IPS-15b (cell line): Measurements from ENCODE around the gene IPO4.
A peak's percentile ranks its signal among the peaks of the same experiment; 100 is the strongest.

ENCODE experiments used
- H3K27me3 ChIP-seq: one replicate; pipeline ENCODE4 v1.6.1; 2013; ENCODE audit warnings: low read length; ENCODE audit not compliant: control insufficient read depth, insufficient read depth
- H3K36me3 ChIP-seq: one replicate; pipeline ENCODE4 v1.6.1; 2013; ENCODE audit warnings: low read length; ENCODE audit not compliant: control insufficient read depth, insufficient read depth
- H3K4me1 ChIP-seq: one replicate; pipeline ENCODE4 v1.6.1; 2013; ENCODE audit warnings: mild to moderate bottlenecking, low read length; ENCODE audit not compliant: control insufficient read depth, insufficient read depth
- H3K4me3 ChIP-seq: one replicate; pipeline ENCODE4 v1.5.1; 2013; ENCODE audit warnings: low read depth, low read length
- H3K9ac ChIP-seq: one replicate; pipeline ENCODE4 v1.6.1; 2013; ENCODE audit warnings: low read depth, mild to moderate bottlenecking, low read length
- H3K9me3 ChIP-seq: one replicate; pipeline ENCODE4 v1.6.1; 2013; ENCODE audit warnings: mild to moderate bottlenecking, low read length; ENCODE audit not compliant: control insufficient read depth, insufficient read depth

IPO4 gene

GRCh38 chr14:24160499-24160849 lies 28.1 kb downstream of the IPO4 start:
- no peaks in the 10 kb centered on the region for H3K27me3 ChIP-seq
- H3K36me3 ChIP-seq: peaks cover 50% of the 10 kb centered on the region
- H3K4me3 ChIP-seq: no peak overlapping the region
- no peaks in the 10 kb centered on the region for H3K9me3 ChIP-seq
- H3K4me1 ChIP-seq: peaks cover 3% of the 10 kb centered on the region
- H3K9ac ChIP-seq: no peak overlapping the region

GRCh38 chr14:24159777-24160498 lies 28.7 kb downstream of the IPO4 start:
- Histone ChIP-seq H3K27me3 (no peaks in the 10 kb centered on the region), H3K4me1 (peaks cover 3% of the 10 kb centered on the region), H3K4me3 (no peak overlapping the region), H3K9ac (no peak overlapping the region), H3K36me3 (peaks cover 53% of the 10 kb centered on the region), H3K9me3 (no peaks in the 10 kb centered on the region)

GRCh38 chr14:24157331-24157730 lies 31.3 kb downstream of the IPO4 start:
- Histone ChIP-seq H3K4me3 (no peak overlapping the region), H3K9ac (no peak overlapping the region), H3K27me3 (no peaks in the 10 kb centered on the region), H3K36me3 (peaks cover 45% of the 10 kb centered on the region), H3K4me1 (peaks cover 3% of the 10 kb centered on the region), H3K9me3 (no peaks in the 10 kb centered on the region)

GRCh38 chr14:24156840-24157239 lies 31.8 kb downstream of the IPO4 start:
- Histone ChIP-seq H3K9me3 (no peaks in the 10 kb centered on the region), H3K4me1 (peaks cover 3% of the 10 kb centered on the region), H3K9ac (no peak overlapping the region), H3K27me3 (no peaks in the 10 kb centered on the region), H3K36me3 (peaks cover 49% of the 10 kb centered on the region), H3K4me3 (no peak overlapping the region)

- Histone ChIP-seq H3K27me3 (no peaks in the 10 kb centered on the region), H3K4me1 (no peaks in the 10 kb centered on the region), H3K4me3 (no peak overlapping the region), H3K9ac (no peak overlapping the region), H3K9me3 (no peaks in the 10 kb centered on the region), H3K36me3 (peaks cover 60% of the 10 kb centered on the region)
These were observed 33.5 kb downstream of the IPO4 start for GRCh38 chr14:24155100-24155499.

GRCh38 chr14:24151404-24152080 lies 37.1 kb downstream of the IPO4 start:
- Histone ChIP-seq H3K27me3 (no peaks in the 10 kb centered on the region), H3K4me1 (peaks cover 3% of the 10 kb centered on the region), H3K4me3 (no peak overlapping the region), H3K9ac (no peak overlapping the region), H3K9me3 (no peaks in the 10 kb centered on the region), H3K36me3 (peaks cover 53% of the 10 kb centered on the region)

GRCh38 chr14:24150993-24151392 lies 37.6 kb downstream of the IPO4 start:
- Histone ChIP-seq H3K27me3 (no peaks in the 10 kb centered on the region), H3K4me1 (peaks cover 3% of the 10 kb centered on the region), H3K9me3 (no peaks in the 10 kb centered on the region), H3K9ac (no peak overlapping the region), H3K36me3 (peaks cover 50% of the 10 kb centered on the region), H3K4me3 (no peak overlapping the region)

GRCh38 chr14:24150567-24150966 lies 38.0 kb downstream of the IPO4 start:
- no peak overlapping the region for H3K9ac ChIP-seq
- H3K36me3 ChIP-seq: peaks cover 45% of the 10 kb centered on the region
- H3K27me3 ChIP-seq: no peaks in the 10 kb centered on the region
- H3K9me3 ChIP-seq: no peaks in the 10 kb centered on the region
- peaks cover 3% of the 10 kb centered on the region for H3K4me1 ChIP-seq
- H3K4me3 ChIP-seq: no peak overlapping the region

- Histone ChIP-seq H3K9me3 (no peaks in the 10 kb centered on the region), H3K4me1 (peaks cover 3% of the 10 kb centered on the region), H3K27me3 (no peaks in the 10 kb centered on the region), H3K36me3 (peaks cover 40% of the 10 kb centered on the region), H3K4me3 (no peak overlapping the region), H3K9ac (no peak overlapping the region)
These were observed 38.6 kb downstream of the IPO4 start for GRCh38 chr14:24150061-24150460.

GRCh38 chr14:24149302-24149969 lies 39.2 kb downstream of the IPO4 start:
- Histone ChIP-seq H3K9me3 (no peaks in the 10 kb centered on the region), H3K4me3 (no peak overlapping the region), H3K4me1 (peaks cover 3% of the 10 kb centered on the region), H3K36me3 (peaks cover 38% of the 10 kb centered on the region), H3K27me3 (no peaks in the 10 kb centered on the region), H3K9ac (no peak overlapping the region)

GRCh38 chr14:24147761-24148428 lies 40.7 kb downstream of the IPO4 start:
- no peaks in the 10 kb centered on the region for H3K27me3 ChIP-seq
- H3K9me3 ChIP-seq: no peaks in the 10 kb centered on the region
- peaks cover 3% of the 10 kb centered on the region for H3K4me1 ChIP-seq
- peak overlapping the region; percentile 81 for H3K9ac ChIP-seq
- H3K36me3 ChIP-seq: peaks cover 44% of the 10 kb centered on the region
- peak overlapping the region; percentile 98 for H3K4me3 ChIP-seq
